ENCODE results near the gene SLC39A3.

DNA sequence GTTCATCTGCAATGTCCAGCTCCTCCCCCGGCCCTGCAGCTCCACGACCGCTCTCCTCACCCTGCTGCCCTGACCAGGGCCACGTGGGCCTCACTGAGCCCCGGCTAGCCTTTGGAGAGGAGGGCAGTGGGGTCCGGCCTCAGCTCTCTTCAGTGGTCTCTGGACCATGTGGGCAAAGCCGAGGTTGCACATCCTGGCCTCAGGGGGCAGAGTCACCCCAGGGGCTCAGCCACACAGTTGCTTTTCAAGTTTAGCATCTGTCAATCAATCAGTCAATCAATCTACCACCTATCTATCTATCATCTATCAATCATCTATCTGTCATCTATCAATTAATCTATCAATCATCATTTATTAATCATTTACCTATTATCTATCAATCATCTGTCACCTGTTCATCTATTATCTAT is 15.7 kb downstream of the SLC39A3 start:
- no peak for TF ChIP-seq GATA3 (IDR thresholded peaks at IDR 0.05; ENCODE audit: low read depth, low read length)
- TF ChIP-seq GATA2 (IDR thresholded peaks at IDR 0.05; ENCODE audit: low read depth, low read length): no peak

All from SH-SY5Y (cell line).